NCI-H524 treated with DMSO at 0.1 percent for 48 hours (cell line): ENCODE data around the gene PKP4.

Experiments used
- DNase-seq: peaks from one replicate; lab custom pipeline; 2025; lab: John Stamatoyannopoulos, UW

The PKP4 gene

DNA sequence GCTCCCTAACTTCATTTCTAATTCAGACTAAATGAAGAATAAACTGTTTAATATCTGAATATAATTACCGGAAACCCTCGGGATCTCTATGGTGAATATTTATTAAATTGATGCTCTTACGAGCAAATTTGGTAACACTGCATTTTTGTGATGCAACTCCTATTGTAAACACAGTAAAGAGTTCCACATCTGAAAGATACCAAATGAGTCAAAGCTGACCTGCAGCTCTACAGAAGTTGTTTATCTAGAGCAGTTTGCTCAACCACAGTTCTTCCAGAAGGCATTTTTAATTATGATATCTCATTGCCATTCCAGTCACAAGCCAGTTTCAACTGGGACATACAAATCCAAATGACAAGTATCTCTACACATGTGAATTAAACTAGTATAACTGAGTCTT lies 129.7 kb downstream of the PKP4 start:
- DNase-seq, result no peak

DNA sequence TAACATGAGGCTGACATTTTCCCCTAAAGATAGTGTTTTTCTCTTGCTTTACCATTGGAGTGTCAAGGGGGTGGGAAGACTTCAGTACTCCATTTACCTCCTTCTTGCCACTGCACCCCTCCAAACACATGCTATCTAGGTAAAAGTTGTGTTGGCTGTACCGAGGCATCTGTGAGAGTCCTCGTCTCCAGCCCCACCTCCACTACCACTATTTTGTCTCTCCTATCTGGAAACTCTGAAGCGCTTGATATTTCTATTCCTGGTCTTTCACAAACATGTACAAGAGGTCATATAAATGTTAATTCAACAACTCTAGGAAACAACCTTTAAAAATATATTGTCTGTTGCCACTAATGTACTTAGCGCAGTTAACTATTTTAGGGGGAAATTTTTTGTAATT lies 132.6 kb downstream of the PKP4 start:
- no peak for DNase-seq

DNA sequence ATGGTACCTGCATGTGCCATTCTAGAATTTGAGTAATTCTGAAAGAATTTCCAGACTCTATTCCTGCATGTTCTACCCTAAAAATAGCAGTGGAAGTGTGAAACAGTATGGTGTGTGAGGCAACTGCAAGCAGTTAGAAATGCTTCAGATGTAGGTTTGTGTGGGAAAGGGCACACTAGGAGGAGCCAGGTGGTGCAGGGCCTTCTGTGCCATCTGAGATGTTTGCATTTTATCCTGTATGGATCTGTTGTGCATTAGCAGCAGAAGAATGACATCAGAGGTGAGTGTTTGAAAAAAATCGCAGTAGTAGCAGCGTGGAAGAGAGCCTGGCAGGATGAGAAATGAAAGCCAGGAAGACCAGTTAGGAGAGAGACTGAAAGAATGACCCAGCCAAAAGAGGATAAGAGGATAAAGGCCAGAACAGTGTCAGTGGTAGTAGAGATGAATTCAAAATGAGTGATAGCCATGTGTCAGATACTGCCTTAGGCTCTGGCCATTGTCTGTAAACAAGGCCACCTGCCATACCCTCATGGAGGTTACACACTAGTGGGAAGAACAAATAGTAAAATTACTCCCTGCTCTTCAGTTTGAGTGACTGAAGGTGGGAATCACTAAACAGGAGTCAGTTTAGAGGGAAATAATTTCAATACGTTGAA lies 142.2 kb downstream of the PKP4 start:
- no peak for DNase-seq

DNA sequence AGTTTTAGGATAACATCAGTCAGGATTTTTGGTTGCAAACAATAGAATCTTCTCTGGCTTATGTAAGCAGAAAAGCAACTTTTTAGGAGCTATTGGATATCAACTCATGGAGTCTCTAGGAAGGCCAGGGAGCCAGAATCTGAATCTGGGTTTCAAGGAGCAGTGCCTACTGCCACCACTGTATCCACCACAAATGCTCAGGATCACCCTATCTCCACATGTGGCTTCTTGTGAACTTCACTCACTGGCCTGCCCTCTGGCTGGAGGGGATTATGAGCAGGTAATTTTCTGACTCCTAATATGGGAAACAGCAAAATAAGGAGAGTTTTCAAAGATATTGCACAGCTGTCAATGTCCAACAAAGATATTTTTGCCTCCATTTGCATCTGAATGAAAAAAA lies 142.9 kb downstream of the PKP4 start:
- no peak for DNase-seq

DNA sequence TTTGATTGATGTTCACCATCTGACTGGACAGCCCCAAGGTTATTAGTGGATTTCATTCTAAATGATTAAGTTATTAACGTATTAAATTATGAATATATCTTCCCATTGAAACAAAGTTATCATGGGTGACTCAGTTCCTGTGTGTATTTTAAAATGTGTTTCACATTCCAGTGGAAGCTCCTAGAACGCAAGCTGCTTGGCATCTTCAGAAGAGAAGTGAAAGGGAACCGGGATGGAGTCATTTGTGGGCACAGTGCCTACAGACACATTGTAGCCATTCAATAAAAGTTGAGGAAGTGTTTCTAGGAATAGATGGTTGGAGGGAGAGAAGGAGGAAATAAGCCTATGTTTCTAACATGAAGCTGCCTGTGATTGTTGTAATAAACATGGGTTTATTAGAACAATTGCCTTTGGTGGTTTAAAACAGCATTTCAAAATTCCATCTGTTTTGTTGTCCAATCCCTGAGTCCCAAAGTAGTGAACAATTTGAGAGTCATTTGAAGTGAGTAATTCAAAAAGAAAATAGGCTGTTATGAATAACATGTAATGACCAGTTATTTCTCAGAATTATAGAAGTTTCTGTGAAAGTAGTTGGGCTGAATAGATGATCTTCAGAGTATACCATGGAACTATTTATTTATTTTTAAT lies 143.5 kb downstream of the PKP4 start:
- no peak for DNase-seq

DNA sequence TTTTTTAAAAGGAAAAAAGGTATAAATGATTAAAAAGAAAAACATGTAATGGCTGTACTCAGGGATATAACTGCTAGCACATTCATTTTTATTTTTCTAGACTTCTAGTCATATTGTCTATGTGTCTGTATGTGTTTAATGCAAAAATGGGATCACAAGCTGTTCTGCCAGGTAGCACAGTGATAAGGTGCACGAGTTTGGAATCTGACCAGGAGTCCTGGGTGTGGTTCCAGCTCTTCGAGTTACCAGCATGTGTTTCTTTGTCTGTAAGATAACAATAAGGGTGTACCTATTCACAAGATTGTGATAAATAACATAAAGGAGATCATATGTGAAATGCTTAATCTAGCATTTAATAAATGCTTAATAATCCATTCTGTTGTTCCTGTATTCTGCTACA lies 145.3 kb downstream of the PKP4 start:
- no peak for DNase-seq

DNA sequence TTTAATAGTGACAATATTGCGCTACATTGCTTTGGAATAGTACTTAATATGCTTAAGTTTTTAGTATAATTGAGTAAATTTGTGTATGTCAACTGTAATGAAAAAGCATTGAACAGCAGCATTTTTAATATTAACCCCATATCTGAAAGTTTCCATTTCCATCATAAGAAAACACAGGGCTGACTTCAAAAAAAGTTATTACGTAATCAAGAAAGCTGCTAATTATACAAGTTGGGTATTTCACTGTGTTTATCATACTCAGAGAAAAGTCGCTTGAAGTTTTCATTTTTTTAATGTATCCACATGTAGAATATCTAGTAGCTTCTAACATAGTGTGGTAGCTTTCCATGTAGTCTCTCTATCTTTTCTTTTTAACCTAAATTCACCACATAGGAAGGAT lies 146.5 kb downstream of the PKP4 start:
- no peak for DNase-seq

DNA sequence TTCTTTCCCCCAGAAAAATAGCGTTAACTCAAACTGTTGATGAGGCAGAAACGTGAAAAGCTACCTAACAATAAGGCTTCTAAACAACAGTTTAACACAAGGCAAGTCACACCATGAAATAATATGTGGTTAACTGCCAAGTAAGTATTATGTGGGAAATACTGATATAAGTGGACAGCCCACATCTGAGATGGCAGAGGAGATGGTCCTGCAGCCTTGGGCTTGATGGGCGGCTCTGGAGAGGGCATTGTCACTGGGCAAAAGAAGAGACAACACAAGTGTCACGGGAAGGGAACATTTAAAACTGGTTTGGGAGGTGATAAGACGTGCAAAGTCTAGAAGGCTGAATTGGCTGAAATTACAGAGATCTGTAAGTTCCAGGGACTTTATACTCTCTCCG lies 147.2 kb downstream of the PKP4 start:
- no peak for DNase-seq

DNA sequence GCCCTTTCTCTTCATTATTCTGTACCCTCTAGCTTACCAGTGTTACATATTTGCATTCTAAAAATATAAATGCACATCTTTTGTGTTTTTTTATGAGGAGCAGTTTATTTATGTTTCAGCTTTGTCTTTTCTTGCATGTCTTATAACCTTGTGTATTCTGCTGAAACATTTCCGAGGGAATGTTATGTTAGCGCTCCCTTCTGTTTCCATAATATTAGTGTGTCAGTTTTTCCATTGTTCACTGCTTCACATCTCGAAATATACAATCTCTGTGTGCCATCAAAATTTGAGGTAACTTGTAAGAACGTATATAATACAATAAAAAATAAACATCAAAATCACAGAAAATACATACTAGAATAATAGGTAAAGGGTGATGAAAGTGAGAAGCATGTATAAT lies 153.3 kb downstream of the PKP4 start:
- DNase-seq, result no peak

DNA sequence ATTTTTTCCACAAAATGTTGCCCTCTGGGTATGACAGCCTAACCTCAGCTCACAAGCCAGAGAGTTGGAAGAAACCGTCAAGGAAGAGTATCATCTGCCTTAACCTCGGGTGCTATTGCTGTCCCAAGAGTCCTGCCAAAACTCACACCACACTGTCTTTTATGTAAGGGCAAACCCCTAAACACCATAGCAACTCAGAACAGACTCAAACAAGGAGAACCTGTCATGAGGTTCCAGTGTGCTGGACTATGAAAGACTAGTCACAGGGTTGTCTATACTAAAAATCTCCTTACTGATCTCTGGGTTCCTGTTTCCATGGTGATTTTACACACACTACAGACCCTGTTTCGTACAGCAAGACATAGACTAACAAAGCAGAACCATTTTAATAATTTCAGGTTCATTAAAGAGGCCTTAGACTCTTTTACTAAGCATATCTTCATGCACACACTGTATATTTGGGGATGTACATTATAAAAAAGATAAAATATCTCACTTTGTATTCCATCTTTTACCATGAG lies 159.8 kb downstream of the PKP4 start:
- DNase-seq, result no peak

DNA sequence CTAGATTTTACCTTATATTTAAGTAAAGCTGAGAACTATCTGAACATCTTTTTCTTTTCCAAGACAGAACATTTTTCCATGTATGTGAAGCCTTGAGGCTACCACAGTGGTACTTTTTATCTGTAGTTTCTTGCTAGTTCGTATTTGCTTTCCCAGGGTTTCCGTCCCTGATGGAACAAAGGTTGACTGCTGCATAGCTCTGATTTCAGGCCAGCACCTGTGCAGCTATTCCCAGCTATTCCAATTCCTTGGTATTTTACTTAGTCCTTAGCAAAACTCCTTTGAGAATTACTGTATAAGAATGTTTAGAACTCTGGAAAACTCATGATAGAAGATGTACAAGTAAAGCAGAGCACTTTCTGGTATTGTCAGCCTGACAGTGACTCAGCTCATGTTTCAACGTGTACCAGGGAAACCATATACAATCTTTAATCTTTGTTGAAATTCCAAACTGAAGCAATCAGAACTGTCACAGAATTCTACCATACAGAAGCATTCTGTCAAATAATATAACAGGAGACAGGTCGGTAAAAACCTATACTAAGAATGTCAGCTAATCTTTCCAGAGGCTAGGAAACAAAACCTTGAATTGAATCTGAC lies 162.2 kb downstream of the PKP4 start:
- DNase-seq, result no peak

DNA sequence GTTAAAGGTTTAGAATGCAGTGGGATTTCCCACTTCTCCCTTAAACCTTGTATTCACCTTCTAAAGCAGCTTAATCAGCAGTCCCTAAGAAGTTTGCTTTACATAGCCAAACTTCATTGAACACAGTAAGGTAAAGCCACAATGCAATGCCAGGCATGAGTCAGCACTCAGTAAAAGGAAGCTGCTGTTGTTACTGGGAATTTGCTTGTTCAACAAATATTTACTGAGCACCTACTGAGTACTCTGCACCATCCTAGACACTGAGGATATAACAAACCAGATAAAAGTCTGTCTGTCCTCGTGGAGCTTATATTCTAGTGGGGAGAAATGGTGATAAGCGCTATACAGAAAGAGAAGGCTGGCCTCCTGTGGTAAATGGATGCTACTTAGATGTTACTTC lies 162.7 kb downstream of the PKP4 start:
- DNase-seq, result no peak

DNA sequence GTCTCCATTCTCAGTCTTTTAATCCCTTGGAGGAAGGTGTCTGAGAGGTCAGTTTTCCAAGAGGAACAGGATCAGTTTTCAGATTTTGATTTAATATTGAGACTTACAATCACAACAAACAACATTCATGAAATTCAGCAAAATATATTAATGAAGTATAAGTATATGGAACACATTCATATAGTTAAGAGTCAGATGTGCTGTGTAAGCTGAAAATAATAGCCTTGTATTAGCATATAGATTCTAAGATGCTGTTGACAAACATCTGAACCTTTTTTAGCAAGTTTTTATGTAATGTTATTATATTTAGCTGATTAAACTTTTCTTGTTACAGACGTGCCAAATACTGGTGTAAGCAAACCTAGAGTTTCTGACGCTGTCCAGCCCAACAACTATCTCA lies 163.9 kb downstream of the PKP4 start:
- no peak for DNase-seq

DNA sequence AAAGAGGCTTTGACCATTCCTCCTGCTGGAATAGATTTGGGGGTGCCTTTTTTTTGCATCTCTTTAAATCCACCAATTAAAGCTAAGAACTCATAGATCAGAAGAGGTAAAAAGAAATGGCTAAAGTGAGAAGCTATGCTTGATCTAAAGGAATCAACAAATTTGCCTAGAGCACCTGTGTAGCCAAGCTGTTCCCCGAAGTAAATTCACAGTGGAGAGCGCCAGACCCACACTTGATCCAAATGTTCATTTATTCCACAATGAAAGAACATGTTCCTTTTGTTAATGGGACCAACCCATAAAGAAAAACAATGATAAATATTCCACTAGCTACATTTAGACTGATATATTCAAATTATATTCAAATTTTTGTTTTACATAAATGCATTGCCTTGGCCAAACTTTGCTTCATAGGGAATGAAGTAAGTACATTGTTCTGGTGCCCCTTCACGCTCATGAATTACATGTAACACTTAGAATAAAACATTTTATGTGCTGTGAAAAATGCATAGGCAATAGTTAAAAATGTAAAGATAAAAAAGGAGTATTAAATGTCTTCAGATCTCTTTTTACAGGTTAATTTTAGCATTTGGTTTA lies 167.4 kb downstream of the PKP4 start:
- DNase-seq, result no peak

DNA sequence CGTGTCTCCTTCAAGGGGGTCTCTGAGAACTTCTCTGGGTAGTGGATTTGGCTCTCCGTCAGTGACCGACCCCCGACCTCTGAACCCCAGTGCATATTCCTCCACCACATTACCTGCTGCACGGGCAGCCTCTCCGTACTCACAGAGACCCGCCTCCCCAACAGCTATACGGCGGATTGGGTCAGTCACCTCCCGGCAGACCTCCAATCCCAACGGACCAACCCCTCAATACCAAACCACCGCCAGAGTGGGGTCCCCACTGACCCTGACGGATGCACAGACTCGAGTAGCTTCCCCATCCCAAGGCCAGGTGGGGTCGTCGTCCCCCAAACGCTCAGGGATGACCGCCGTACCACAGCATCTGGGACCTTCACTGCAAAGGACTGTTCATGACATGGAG lies 168.2 kb downstream of the PKP4 start:
- no peak for DNase-seq

DNA sequence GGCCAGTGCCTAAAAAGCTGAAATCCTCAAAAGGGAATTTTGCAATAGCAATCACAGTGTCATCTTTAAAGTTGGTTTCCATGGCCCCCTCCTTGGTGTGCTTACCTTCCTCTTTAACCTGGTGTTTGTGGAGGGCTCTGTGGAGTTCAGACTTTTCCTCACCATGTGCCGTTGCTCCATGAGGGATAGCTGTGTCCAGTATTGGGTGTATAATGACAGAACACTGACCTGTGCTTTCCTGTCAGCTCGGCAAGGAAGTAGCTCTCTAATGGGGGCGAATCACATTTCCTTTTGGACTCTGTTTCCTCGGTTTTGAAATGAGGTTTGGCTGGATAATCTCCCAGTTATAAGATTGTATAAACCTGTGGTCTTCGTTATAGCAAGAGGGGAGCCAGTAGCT lies 172.4 kb downstream of the PKP4 start:
- DNase-seq, result no peak

DNA sequence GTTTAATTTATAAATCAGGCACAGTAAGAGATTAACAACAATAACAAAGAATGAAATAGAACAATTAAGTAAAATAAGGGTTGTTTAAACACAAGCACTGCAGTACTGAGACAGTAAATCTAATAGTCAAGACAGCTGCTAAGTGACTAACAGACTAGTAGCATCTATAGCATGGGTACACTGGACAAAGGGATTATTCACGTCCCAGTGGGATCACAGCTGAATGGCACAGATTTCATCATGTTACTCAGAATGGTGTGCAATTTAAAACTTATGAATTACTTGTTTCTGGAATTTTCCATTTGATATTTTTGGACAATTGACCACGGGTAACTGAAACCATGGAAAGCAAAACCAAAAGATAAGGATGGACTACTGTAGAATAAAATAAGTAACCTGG lies 176.5 kb downstream of the PKP4 start:
- no peak for DNase-seq

DNA sequence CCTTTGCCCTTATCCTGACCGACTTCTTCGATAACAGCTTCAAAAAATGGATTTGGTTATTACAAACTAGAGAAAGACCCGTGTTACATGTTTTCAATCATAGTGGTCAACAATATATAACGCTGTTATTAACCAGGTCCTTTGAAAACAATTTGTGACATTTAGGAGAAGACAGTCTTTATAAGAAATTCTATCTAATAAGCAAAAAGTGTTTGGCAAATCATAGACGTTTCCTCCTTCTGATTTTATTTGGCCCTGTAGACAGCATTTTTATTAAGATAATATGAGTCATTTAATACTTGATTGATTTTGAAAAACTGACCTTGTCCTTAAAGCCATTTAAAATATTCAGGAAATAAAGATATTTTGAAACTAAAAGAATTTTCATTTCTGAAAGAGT lies 177.9 kb downstream of the PKP4 start:
- no peak for DNase-seq

DNA sequence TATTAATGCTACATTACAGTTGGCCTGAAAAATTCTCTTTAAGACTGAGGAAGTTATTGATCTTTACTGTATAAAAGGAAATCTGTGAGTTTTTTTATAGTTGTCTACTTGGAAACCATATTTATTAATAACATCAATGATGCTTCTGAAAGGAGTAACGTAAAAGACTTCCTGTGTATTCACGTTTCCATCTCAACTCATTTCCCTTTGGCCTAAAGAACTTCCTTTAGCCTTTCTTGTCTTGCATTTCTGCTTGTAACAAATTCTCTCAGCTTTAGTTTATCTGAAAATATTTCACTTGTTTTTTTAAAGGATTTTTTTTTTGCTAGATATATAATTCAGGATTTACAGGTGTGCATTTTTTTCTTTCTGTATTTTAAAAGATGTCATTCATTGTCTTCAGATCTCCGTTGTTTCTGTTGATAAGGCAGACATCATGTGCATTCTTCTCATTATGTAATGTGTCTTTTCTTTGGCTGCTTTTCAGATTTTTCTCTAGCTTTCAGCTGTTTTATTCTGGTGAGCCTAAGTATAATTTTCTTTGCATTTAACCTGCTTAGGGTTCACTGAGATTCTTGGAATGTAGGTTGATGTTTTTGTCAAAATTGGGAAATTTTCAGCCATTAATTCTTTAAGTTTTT lies 179.3 kb downstream of the PKP4 start:
- no peak for DNase-seq

DNA sequence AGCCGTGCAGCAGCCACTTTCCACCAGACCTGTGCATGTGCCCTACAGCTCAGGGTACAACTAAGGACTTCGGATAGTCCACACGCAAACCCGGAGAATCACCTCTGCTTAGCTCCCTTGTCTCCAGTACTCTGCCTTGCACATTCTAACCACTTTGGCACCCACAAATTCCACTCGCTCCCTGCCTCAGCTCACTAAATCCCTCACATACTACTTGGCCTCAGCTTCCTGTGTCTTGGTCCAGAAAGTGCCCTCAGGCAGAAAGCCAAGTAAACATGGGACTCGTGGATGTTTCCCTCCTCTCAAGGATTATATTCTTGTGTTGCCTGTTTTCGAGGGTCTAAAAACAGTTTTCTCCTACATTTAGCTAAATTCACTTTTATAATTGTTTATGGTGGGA lies 180.6 kb downstream of the PKP4 start:
- DNase-seq, result no peak

DNA sequence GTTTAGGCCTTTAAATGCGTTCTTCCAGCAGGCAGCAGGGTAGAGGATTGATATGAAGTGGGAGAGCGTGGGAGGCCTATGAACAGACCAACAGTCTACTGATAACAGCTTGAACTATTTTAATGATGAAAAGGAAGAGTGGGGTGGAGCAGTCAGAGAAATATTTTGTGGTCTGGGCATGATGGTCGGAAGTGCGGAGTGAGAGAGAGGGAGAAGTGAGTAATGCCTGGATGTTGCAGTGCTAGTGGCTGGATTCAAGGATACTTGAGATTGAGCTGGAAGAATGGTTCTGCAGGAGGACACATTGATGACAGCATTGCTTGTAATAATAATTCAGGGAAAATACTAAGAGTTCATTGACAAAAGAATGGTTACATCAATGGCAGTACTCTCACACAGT lies 187.4 kb downstream of the PKP4 start:
- DNase-seq, result no peak

DNA sequence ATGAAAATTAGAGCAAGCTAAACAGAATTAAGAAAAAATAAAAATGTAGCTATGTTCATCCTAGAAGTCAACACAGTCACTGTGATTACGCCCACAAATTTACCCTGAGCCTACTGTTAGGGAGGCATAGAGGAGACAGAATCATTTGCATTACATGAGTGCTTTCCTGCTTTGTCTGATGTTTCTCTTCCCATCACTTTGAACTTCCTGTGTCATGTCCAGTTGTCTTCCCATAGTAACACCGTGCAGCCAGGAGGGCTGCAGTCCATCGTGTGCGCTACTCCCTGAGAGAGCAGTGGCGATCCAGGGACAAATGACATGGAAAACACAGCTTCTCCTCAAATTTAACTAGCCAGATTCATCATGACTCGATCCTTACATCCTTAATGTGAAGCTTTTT lies 188.5 kb downstream of the PKP4 start:
- DNase-seq, result no peak
